GM21528 (cell line): ENCODE results near the gene DPP6.
"Not testable (repeated sequence)": the region's sequence is repeated elsewhere in the genome, so short reads cannot be mapped to it uniquely, and the experiment has no call there.

Experiments used
- ATAC-seq: cut with Tn5 transposase; IDR thresholded peaks from one replicate; pipeline ENCODE4 v1.9.1; 2021; ENCODE audit warnings: mild to moderate bottlenecking, moderate library complexity; ENCODE audit not compliant: unreplicated experiment, low FRiP score

Gene DPP6

DNA sequence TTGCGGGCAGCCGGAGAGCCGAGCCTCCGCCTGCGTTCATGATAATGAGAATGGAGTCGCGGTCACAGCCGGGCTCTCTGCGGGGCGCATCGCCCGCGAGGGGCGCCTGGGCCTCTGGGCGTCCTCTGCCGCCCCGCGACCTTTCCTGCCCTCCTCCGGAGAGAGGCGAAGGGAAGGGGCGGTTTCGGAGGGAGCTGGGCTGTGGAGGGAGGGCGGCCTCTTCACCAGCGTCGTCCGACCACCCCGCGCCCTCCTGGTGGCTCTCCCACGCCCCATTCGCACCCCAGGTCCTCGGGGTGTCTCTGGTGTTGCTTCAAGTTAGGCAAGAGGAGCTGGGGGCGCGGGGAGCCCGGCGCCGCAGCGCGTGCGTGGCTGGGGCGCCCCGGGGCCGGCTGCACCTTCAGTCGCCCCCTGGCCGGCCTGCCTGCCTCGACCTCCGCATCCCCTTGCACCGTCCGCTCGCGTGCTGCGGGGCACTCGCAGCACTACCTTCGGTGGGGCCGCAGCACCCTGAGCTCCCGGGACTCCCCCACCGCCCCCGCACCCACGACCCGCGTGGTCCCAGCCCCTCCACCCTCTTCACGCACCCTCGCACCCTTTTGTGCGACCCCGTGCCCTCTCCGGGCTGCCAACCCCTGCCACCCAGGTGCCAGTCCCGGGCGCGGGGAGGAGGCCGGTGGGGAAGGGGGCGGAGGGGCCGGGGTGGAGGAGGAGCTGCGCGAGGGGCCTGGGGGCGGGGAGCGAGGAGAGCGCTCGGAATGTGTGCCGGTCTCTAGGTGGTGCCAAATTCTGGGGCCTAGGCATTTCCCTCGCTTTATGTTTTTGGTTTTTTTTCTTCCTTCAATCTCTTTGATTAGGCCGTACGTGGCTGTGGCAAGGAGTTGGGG lies at the start of gene DPP6:
DPP6 (plus strand) TSS at position 756 of the 887 bp plus-strand sequence.
- ATAC-seq = not testable (repeated sequence)

DNA sequence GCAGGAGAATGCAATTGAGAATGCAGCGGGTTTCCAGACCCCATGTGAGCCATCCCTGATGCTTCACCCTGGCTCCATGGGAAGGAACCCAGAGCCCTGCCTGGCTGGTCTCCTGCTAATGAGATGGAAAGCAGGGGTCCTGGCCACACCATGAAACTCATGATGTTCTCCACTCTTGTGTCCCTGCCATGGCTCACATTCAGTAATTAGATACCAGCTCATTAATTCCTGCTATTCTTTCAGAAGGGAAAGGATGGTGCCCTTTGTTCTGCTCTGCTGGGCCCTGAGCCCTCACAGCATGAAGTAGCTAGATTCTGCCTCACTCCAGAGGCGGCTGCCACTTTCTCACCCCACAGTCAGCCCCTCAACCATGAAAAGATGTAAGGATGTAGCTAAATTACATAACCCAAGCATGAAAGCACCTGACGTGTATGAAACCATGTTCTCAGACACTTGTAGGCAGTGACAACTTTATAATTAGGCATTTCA lies 42.7 kb upstream of the DPP6 start:
- ATAC-seq = not testable (repeated sequence)

DNA sequence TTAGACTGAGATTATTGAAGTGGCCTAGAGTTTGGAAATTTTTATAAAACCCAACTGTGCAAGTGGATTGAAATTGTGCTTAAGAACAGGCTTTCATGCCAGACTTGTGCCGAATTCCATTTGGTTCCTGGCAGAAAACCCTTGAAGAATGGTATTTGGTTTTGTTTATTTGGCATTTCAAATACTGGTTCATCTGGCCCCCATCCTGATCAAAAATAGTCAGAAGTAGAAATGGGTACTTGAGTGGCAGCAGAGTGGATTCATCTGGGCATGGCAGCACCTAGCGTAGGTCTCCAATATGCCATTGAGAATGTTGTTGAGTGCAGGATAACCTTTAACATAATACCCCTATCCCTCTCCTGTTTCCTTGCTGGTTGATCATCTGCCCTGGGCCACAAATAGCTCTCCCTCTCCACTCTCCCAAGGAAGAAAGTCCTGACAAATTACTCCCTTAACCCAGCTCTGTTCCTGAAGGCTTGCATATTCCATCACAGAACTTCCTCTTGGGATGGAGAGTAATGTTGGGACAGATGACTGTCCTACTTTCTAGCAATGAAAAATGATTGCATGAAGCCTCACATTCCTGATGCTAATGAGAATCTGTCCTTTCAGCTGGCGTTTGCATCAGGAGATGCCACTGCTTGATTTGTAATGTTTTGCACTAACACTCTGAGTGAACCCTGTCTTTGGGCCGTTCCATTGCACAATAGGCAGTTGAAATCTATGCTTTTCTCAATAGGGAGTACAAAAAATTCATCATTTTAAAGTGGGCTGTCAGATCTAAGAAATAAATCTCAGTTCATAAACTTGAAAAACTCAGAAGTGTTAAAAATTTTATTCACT lies 41.3 kb upstream of the DPP6 start:
- not testable (repeated sequence) for ATAC-seq

- not testable (repeated sequence) for ATAC-seq
Measured at GRCh38 chr7:154012800-154013199, 39.4 kb upstream of the DPP6 start.

GRCh38 chr7:154015636-154016035 lies 36.6 kb upstream of the DPP6 start:
- ATAC-seq = not testable (repeated sequence)

DNA sequence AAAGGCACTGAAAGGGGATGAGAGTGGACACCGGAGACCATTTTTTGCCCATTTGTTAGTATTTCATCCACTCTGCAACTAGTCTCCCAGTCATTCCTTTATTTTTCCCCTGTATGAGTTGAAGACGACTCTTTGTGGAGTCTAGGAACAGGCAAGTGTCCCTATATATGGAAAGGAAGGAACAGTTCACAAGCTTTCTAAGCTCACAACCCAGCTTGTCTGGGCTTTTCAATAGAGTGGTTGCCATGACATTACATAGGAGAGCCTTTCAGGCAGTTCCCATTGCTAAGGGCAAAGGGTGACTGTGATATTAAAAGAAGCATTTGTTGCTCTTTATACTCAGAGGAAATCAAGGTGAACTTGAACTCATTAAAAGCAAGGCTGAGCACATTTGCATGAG lies 33.8 kb upstream of the DPP6 start:
- not testable (repeated sequence) for ATAC-seq

DNA sequence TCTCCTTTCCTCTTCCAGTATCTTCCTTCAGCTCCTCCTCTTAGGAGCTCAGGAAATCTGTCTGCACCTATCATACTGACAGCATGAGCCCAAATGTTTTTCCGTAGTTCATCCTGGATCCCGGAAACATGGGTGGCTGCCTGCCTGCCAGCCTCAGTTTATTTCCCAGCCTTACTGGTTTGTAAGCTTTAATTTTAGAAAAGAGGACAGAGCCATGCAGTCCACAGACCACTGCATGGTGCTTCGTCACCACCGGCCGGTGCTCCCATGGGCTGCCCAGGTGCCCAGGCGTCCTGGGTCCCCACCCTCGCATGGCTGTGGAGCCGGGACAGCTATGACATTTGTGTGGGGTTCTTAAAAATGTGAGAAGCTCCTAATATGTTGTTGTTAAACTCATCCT lies 24.4 kb upstream of the DPP6 start:
- ATAC-seq = not testable (repeated sequence)

GRCh38 chr7:154030476-154031080 lies 21.6 kb upstream of the DPP6 start:
- ATAC-seq = not testable (repeated sequence)

DNA sequence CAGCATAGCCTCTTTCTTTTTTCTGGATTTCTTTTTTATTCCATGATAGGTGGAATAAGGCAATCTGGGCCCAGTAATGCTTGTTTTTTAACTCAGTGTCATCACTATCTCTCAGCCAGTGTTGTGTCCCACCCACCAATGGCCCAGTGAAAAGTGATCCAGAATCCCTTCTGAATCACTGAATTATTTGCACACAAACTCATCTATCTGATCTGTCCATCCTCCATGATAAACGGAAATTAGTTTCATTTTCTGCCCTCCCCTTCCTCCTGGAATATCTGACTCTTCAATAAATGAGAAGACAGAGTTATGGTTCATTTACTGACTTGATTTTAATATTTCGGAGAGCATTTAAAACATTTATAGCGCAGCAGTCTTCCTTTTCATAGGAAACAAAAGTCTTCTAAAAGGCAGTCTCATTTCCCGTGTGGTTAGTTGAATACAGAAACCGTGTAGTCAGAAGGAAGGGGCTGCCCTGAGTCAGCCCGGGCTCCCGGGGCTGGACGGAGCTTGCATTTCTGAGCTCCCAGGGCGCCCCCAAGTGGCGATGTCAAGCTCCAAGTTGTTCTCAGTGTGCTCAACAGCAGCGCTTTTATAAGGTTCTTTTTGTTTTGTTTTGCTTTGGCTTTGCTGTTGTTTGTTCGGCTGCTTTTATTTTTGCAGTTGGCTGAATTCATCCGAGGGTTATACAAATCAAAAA lies 12.6 kb upstream of the DPP6 start:
- ATAC-seq = not testable (repeated sequence)

- not testable (repeated sequence) for ATAC-seq
Measured at GRCh38 chr7:154050394-154050793, 1.8 kb upstream of the DPP6 start.

DNA sequence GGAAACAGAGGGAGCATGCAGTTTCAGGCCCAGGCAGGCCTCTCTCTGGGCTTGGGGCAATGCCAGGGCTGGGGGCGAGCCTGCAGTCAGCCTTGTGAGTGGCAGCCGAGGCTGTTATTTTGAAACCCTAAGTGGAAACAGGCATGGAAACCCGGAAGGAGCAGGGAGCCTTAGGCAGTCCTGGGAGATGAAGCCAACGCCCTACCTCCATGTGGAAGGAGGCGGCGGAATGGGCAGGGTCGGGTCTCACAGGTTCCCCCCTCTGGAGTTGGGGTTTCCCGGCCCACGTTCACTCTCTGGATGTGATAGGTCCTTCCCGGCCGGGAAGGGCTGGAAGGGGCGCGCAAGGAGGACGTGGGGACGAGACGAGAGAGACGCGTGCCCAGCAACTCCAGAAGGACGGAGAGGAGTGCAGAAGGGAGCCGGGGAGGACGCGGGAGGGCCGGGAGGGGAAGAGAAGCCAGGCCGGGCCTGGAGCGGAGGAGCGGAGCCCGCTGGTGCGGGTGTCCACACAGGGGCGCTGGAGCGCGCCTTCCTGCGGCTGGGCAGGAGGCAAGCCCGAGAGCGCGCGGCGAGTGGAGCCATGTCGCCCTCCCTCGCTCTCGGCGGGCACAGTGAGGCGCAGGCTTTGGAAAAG lies 1.1 kb upstream of the DPP6 start:
- ATAC-seq = not testable (repeated sequence)

GRCh38 chr7:154052530-154053252 lies 493 bp downstream of the DPP6 start:
- ATAC-seq = not testable (repeated sequence)

DNA sequence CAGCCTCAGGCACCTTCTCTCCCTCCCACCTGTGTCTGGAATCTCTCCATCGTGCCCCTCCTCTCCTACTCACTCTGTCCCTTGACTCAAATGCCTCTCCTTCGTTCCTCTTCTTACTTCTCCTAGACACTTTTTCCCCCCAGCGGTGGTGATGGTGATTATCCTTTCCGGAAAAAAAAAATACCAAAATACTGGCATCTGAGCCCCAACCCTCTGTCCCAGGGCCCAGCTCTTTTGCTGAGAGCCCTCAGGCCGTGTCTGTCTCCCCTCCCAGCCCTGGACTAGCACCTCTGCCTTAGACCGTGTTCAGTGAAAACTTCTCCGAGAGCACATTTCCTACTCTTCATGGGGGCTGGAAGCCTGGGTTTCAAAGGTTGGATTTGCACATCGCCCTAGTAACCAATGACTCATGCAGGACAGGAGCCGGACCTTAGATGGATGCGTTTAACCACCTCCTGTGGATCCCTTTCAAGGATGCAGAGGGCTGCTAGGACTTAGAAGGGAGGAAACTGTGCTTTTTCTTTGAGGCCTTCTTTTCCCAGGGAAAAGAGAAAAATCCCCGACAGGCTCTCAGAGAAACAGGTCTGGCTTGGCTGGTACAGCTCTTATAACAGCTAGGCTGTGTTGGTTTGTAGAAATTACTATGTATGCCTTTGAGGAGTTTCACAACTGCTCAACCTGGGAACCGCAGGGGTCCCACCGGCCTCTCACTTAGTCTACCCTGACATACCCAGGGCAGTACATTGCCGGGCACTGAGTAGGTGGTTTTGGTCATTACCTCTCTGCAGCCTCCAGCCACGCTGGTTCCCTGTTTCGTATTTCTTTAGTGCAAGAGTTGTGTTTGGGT lies 1.5 kb downstream of the DPP6 start:
- not testable (repeated sequence) for ATAC-seq

GRCh38 chr7:154054664-154055063 lies 2.5 kb downstream of the DPP6 start:
- not testable (repeated sequence) for ATAC-seq

- ATAC-seq = not testable (repeated sequence)
Measured at GRCh38 chr7:154055491-154056106, 3.4 kb downstream of the DPP6 start.

GRCh38 chr7:154058783-154059182 lies 6.6 kb downstream of the DPP6 start:
- not testable (repeated sequence) for ATAC-seq

- not testable (repeated sequence) for ATAC-seq
Measured at GRCh38 chr7:154060551-154060950, 8.4 kb downstream of the DPP6 start.
